Ovary (tissue), 3 donors: ENCODE results near the gene SOCS6.

Experiments
- CTCF ChIP-seq, 3 donors: fragments of 450-650 bp in 2 of 3; fragments of 200-600 bp in 1 of 3; IDR thresholded peaks; one replicate each; pipeline versions ENCODE4 v1.5.1 to v1.8.0; 2016 to 2022; ENCODE audit warnings: antibody characterized with exemption in 3 of 3, mild to moderate bottlenecking in 1 of 3
- EP300 ChIP-seq: sonication (generic); formaldehyde crosslinking; IDR thresholded peaks from one replicate; pipeline ENCODE4 v1.6.1; 2017; ENCODE audit warnings: antibody characterized with exemption
- donor health status: DM: no; HTN: no; CAD: no.

DNA sequence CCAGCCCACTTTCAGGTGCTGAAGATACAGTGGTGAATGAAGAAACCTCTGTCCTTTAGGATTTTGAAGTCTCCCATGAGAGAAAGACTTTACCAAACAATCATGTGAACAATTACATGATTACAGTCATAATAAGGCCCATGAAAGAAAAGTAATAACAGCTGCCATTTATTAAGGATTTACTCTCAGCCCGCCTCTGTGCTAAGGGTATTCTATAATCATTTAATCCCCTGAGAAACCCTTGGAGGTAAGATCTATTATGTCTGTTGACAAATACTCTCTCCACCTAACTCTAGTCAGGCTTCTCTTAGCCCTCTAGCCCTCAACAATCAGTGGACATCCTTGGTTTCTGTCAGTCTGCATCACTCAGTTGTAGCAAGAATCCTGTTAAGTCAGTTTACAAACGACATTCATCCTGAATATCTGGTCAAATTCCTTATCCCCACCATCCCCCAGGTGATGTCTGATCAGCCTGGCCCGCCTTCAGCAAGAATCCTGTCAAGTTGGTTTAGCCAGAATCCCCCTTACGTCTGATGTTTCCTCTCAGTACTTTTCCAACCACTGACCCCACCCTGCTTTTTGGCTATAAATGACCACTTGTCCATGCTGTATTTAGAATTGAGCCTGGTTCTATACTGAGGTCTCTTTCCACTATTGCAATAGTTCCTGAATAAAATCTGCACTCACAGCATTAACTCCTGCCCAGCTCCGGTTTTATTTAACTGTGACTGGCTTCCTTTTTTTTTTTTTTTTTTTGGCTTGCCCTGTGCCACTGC, 12.2 kb upstream of the SOCS6 start:
- TF ChIP-seq CTCF (IDR thresholded peaks at IDR 0.05) (no peak), EP300 (no peak)
